HEK293 (cell line): Measurements from ENCODE around the gene ARHGAP45.

Source experiments
- CTCF ChIA-PET: fragments of 350-600 bp; formaldehyde crosslinking; extraction: SDS; loops from one replicate; lab custom pipeline; 2021; ENCODE audit warnings: antibody characterized with exemption; lab: Yijun Ruan, JAX
- POLR2A ChIA-PET: fragments of 300-600 bp; formaldehyde crosslinking; extraction: SDS; loops from one replicate; lab custom pipeline; 2020; ENCODE audit warnings: antibody characterized with exemption, inconsistent platforms; lab: Yijun Ruan, JAX
- H3K27ac ChIP-seq: fragments of 200-500 bp; sonication (Bioruptor generic); 2 replicates; pipeline ENCODE4 v1.5.1; 2014; ENCODE audit warnings: low read depth, low read length, control low read depth, inconsistent platforms; ENCODE audit errors: extremely low read depth
- H3K36me3 ChIP-seq, 2 experiments: fragments of 200-500 bp in 1 of 2; sonication (Bioruptor generic) in 1 of 2; 1 replicate in 1 of 2; 2 replicates in 1 of 2; pipeline ENCODE4 v1.5.1; 2014 to 2017; ENCODE audit warnings: inconsistent platforms in 2 of 2, low read length in 2 of 2; ENCODE audit not compliant: control insufficient read depth in 2 of 2, insufficient read depth in 1 of 2
- H3K4me1 ChIP-seq: fragments of 200-500 bp; sonication (Bioruptor generic); 2 replicates; pipeline ENCODE4 v1.5.1; 2014; ENCODE audit warnings: mild to moderate bottlenecking, low read length, inconsistent platforms; ENCODE audit not compliant: control insufficient read depth, insufficient read depth
- H3K4me3 ChIP-seq: 2 replicates; pipeline ENCODE4 v1.5.1; 2011; ENCODE audit warnings: low read depth, mild to moderate bottlenecking, control low read depth, low read length, moderate library complexity
- H3K9me3 ChIP-seq: fragments of 200-500 bp; sonication (Bioruptor generic); 2 replicates; pipeline ENCODE4 v1.5.1; 2014; ENCODE audit warnings: low read depth, low read length, inconsistent platforms; ENCODE audit not compliant: control insufficient read depth, insufficient read depth
- HOXD13 ChIP-seq: sonication (generic); formaldehyde crosslinking; IDR thresholded peaks from 2 replicates; pipeline ENCODE4 v1.8.0; 2022; ENCODE audit warnings: missing genetic modification reagents, borderline replicate concordance
- KLF7 ChIP-seq: fragments of 450-650 bp; formaldehyde crosslinking; IDR thresholded peaks from 2 replicates; pipeline ENCODE4 v1.5.1; 2016; ENCODE audit warnings: missing biosample characterization, missing genetic modification characterization, borderline replicate concordance
- KLF8 ChIP-seq: fragments of 450-650 bp; formaldehyde crosslinking; IDR thresholded peaks from 2 replicates; pipeline ENCODE4 v1.5.1; 2016; ENCODE audit warnings: missing biosample characterization, missing genetic modification characterization
- MZF1 ChIP-seq: fragments of 450-650 bp; formaldehyde crosslinking; IDR thresholded peaks from 2 replicates; pipeline ENCODE4 v1.5.1; 2017; ENCODE audit warnings: missing biosample characterization, missing genetic modification characterization, borderline replicate concordance
- PATZ1 ChIP-seq: fragments of 450-650 bp; formaldehyde crosslinking; IDR thresholded peaks from 2 replicates; pipeline ENCODE4 v1.5.1; 2016; ENCODE audit warnings: missing biosample characterization, missing genetic modification characterization
- PRDM1 ChIP-seq: fragments of 450-650 bp; formaldehyde crosslinking; IDR thresholded peaks from 2 replicates; pipeline ENCODE4; 2016; ENCODE audit warnings: missing biosample characterization, missing genetic modification characterization
- PRDM10 ChIP-seq: fragments of 450-650 bp; formaldehyde crosslinking; IDR thresholded peaks from 2 replicates; pipeline ENCODE4 v1.5.1; 2016; ENCODE audit warnings: missing biosample characterization, missing genetic modification characterization
- SALL2 ChIP-seq: fragments of 450-650 bp; formaldehyde crosslinking; IDR thresholded peaks from 2 replicates; pipeline ENCODE4 v1.5.0; 2017; ENCODE audit warnings: missing biosample characterization, mild to moderate bottlenecking, missing genetic modification characterization, borderline replicate concordance
- ZBTB7A ChIP-seq: fragments of 450-650 bp; formaldehyde crosslinking; IDR thresholded peaks from 2 replicates; pipeline ENCODE4 v1.5.1; 2016; ENCODE audit warnings: low read depth, missing biosample characterization, missing genetic modification characterization
- ZFP3 ChIP-seq: fragments of 450-650 bp; formaldehyde crosslinking; IDR thresholded peaks from 2 replicates; pipeline ENCODE4 v1.5.1; 2016; ENCODE audit warnings: low read depth, missing biosample characterization, missing genetic modification characterization
- ZFP69B ChIP-seq: fragments of 450-650 bp; formaldehyde crosslinking; IDR thresholded peaks from 2 replicates; pipeline ENCODE4 v1.5.1; 2016; ENCODE audit warnings: missing biosample characterization, missing genetic modification characterization
- ZNF121 ChIP-seq: fragments of 450-650 bp; formaldehyde crosslinking; IDR thresholded peaks from 2 replicates; pipeline ENCODE4 v1.5.1; 2016; ENCODE audit warnings: missing biosample characterization, missing genetic modification characterization
- ZNF138 ChIP-seq: fragments of 450-650 bp; formaldehyde crosslinking; IDR thresholded peaks from 2 replicates; pipeline ENCODE4 v1.5.1; 2016; ENCODE audit warnings: missing biosample characterization, missing genetic modification characterization, borderline replicate concordance
- ZNF16 ChIP-seq: fragments of 450-650 bp; formaldehyde crosslinking; IDR thresholded peaks from 2 replicates; pipeline ENCODE4 v1.5.1; 2016; ENCODE audit warnings: low read depth, missing biosample characterization, missing genetic modification characterization
- ZNF354C ChIP-seq: fragments of 450-650 bp; formaldehyde crosslinking; IDR thresholded peaks from 2 replicates; pipeline ENCODE4 v1.5.1; 2016; ENCODE audit warnings: missing biosample characterization, missing genetic modification characterization, low read depth, borderline replicate concordance
- ZNF423 ChIP-seq: fragments of 450-650 bp; formaldehyde crosslinking; IDR thresholded peaks from 2 replicates; pipeline ENCODE4 v1.5.1; 2016; ENCODE audit warnings: missing biosample characterization, missing genetic modification characterization
- ZNF501 ChIP-seq: fragments of 450-650 bp; formaldehyde crosslinking; IDR thresholded peaks from 2 replicates; pipeline ENCODE4 v1.5.1; 2016; ENCODE audit warnings: missing biosample characterization, missing genetic modification characterization
- ZNF692 ChIP-seq: fragments of 450-650 bp; formaldehyde crosslinking; IDR thresholded peaks from 2 replicates; pipeline ENCODE4 v1.5.1; 2016; ENCODE audit warnings: missing biosample characterization, missing genetic modification characterization
- ZNF707 ChIP-seq: fragments of 450-650 bp; formaldehyde crosslinking; IDR thresholded peaks from 2 replicates; pipeline ENCODE4 v1.5.1; 2016; ENCODE audit warnings: missing biosample characterization, missing genetic modification characterization
- TF ChIP-seq, protein P1 (sequence below): fragments of 450-650 bp; formaldehyde crosslinking; IDR thresholded peaks from 2 replicates; pipeline ENCODE4 v1.5.1; 2016; ENCODE audit warnings: missing biosample characterization, missing genetic modification characterization

The ARHGAP45 gene

DNA sequence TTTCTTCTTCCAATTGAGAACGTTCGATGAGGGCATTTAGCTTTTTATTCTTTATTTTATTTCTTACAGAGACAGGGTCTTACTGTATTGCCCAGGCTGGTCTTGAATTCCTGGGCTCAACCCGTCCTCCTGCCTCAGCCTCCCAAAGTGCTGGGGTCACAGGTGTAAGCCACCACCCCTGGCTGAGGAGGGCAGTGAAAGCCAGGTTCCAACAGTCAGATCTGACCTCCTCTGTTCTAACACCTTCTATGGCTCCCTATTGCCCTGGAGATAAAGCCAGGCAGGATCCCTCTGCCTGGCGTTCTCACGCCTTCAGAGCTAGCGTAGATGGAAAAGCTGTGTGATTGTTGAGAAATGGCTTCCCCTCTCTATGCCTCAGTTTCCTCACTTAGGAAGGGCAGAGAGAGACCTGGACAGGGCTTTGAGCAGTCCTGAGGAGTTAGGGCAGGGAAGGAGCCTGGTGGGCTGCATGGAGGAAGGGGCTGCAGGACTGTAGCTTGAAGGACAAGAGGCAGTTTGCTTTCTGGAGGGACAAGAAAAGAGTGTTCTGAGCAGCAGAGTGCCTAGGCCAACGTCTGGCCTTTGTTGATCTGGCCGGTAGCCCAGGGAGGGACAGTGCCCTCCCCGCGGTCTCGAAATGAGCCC is 5.5 kb downstream of the ARHGAP45 start:
- peak; percentile 98 for TF ChIP-seq ZNF16 (tag by site-specific recombination)
- peak; percentile 96 for TF ChIP-seq ZNF121 (tag by site-specific recombination)
- no peak for TF ChIP-seq ZNF501 (tag by site-specific recombination)
- TF ChIP-seq KLF8 (tag by site-specific recombination): peak; percentile 26; the same call in 1 of the 2 replicates
- TF ChIP-seq, protein P1, sequence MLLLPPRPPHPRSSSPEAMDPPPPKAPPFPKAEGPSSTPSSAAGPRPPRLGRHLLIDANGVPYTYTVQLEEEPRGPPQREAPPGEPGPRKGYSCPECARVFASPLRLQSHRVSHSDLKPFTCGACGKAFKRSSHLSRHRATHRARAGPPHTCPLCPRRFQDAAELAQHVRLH (tag by site-specific recombination): 0 out of 2 replicates have a peak, but pooled peaks have one; percentile 31
- 0 out of 2 replicates have a peak, but pooled peaks have one; percentile 5 for TF ChIP-seq ZBTB7A
- TF ChIP-seq, all 188 proteins: peak for 5
- POLR2A ChIA-PET: interaction anchor here (1.4 kb wide), 1 partner anchor 8 kb away, joined by 5 read pairs; no protein-coding TSS in a partner anchor
- Histone ChIP-seq H3K36me3 (no peaks in the 10 kb centered on the region), H3K27ac (no peak overlapping the region), H3K9me3 (no peaks in the 10 kb centered on the region), H3K4me3 (no peak overlapping the region), H3K4me1 (no peaks in the 10 kb centered on the region)
- CTCF ChIA-PET: interaction anchor here (0.5 to 0.7 kb wide), 4 partner anchors 25 to 279 kb away, joined by 3 to 5 read pairs (median 3); no protein-coding TSS in a partner anchor

GRCh38 chr19:1073063-1073955 is 6.3 kb downstream of the ARHGAP45 start:
- H3K36me3 ChIP-seq: no peaks in the 10 kb centered on the region
- CTCF ChIA-PET: interaction anchor here (0.5 kb wide), 1 partner anchor 279 kb away, joined by 5 read pairs; no protein-coding TSS in a partner anchor
- POLR2A ChIA-PET: interaction anchor here (1.4 kb wide), 1 partner anchor 8 kb away, joined by 5 read pairs; no protein-coding TSS in a partner anchor
- no peaks in the 10 kb centered on the region for H3K4me1 ChIP-seq
- TF ChIP-seq PRDM1 (tag by site-specific recombination) (no peak), ZFP69B (tag by site-specific recombination) (peak; percentile 74), ZNF692 (tag by site-specific recombination) (peak; percentile 59), ZFP3 (peak; percentile 96)
- H3K9me3 ChIP-seq: no peaks in the 10 kb centered on the region
- H3K4me3 ChIP-seq: no peak overlapping the region
- no peak overlapping the region for H3K27ac ChIP-seq

DNA sequence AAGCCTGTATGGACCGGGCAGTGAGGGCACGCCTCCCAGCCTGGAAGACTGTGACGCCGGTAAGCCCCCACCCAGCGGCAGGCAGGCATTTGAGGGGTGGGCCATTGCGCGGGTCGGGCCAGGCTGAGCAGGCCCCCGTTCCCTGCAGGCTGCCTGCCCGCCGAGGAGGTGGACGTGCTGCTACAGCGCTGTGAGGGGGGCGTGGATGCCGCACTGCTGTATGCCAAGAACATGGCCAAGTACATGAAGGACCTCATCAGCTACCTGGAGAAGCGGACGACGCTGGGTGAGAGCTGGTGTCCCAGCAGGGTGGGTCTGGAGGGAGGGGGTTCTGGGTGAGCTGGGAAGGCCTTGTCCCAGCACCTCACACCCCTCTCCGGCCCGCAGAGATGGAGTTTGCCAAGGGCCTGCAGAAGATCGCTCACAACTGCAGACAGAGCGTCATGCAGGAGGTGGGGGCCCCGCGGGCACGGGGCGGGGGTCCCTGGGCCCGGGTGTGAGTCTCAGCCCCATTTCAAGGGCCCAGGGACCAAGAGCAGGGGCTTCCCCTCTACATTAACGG is 7.1 kb downstream of the ARHGAP45 start:
- H3K9me3 ChIP-seq: no peaks in the 10 kb centered on the region
- POLR2A ChIA-PET: interaction anchor here (0.7 kb wide), 1 partner anchor 179 kb away, joined by 3 read pairs; no protein-coding TSS in a partner anchor
- no peaks in the 10 kb centered on the region for H3K4me1 ChIP-seq
- CTCF ChIA-PET: interaction anchor here (2.1 kb wide), 1 partner anchor 8 kb away, joined by 6 read pairs; no protein-coding TSS in a partner anchor
- no peak overlapping the region for H3K27ac ChIP-seq
- no peak overlapping the region for H3K4me3 ChIP-seq
- no peaks in the 10 kb centered on the region for H3K36me3 ChIP-seq
- TF ChIP-seq ZNF707 (tag by site-specific recombination) (no peak), HOXD13 (CRISPR knock-in tag) (no peak), MZF1 (tag by site-specific recombination) (no peak), SALL2 (tag by site-specific recombination) (no peak), KLF7 (no peak), PATZ1 (peak; percentile 74), PRDM10 (peak; percentile 58), ZNF423 (tag by site-specific recombination) (no peak), ZNF354C (tag by site-specific recombination) (no peak), ZNF138 (tag by site-specific recombination) (no peak)
